CD4-positive, alpha-beta T cell treated with Interleukin-15 for 1 hour (primary cell): Measurements from ENCODE around the gene EDEM2.
"Not testable (repeated sequence)": the region's sequence is repeated elsewhere in the genome, so short reads cannot be mapped to it uniquely, and the experiment has no call there.

Experiments used
- DNase-seq: peaks from one replicate; pipeline ENCODE4 v3.0.0-alpha.2; 2020

The EDEM2 gene

DNA sequence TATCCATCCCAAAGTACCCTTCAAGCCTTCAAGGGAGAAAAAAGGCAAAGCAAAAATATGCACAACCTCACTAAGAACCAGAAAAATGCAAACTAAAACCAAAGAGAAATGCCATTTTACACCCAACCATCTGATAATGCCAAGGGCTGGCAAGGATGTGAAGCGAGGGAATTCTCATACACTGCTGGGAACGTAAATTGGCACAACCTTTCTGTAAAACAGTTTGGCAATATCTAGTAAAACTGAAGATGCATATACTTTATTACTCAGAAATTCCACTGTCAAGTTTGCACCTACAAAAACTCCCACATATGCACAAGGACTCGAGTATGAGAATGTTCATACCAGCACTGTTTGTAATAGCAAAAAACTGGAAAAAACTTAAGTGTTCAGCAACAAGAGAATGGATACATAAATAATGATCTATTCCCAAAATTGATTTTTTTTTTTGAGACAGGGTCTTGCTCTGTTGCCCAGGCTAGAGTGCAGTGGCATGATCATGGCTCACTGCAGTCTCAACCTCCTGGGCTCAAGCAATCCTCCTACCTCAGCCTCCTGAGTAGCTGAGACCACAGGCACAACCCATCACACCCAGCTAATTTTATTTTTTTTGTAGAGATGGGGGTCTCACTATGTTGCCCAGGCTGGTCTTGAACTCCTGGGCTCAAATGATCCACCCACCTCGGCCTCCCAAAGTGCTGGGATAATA, 21.7 kb upstream of the EDEM2 start:
- not testable (repeated sequence) for DNase-seq

DNA sequence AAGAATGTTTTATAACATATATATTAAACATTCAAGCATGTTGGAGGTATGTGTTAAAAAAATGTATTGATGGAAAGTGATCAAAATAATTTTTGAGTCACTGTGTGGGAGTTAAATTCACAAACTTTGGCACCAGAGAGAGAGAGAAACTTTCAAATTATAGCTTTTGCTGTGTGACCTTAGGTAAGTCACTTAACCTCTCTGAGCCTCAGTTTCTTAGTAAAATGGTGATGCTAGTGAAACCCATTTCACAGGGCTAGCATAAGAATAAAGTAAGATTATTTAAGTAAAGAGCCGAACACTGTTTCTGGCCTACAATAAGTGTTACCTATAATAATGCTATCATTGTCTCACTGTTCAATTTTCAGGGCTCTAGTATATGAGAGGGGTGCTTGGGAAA, 20.7 kb upstream of the EDEM2 start:
- no peak for DNase-seq

- no peak for DNase-seq
These were observed 19.2 kb upstream of the EDEM2 start for GRCh38 chr20:35166242-35166830.

GRCh38 chr20:35165221-35166185, 18.4 kb upstream of the EDEM2 start:
- DNase-seq, result no peak

DNA sequence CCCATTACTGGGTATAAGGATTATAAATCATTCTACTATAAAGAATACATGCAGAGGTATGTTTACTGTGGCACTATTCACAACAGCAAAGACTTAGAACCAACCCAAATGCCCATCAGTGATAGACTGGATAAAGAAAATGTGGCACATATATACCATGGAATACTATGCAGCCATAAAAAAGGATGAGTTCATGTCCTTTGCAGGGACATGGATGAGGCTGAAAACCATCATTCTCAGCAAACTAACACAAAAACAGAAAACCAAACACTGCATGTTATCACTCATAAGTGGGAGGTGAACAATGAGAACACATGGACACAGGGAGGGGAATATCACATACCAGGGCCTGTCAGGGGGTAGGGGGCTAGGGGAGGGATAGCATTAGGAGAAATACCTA, 17.4 kb upstream of the EDEM2 start:
- not testable (repeated sequence) for DNase-seq

GRCh38 chr20:35160341-35160740, 13.2 kb upstream of the EDEM2 start:
- DNase-seq, result not testable (repeated sequence)

- DNase-seq, result no peak
These were observed 9.8 kb upstream of the EDEM2 start for GRCh38 chr20:35156978-35157377.

GRCh38 chr20:35155936-35156335, 8.8 kb upstream of the EDEM2 start:
- DNase-seq, result no peak

- no peak for DNase-seq
These were observed 4.6 kb upstream of the EDEM2 start for GRCh38 chr20:35151736-35152135.

DNA sequence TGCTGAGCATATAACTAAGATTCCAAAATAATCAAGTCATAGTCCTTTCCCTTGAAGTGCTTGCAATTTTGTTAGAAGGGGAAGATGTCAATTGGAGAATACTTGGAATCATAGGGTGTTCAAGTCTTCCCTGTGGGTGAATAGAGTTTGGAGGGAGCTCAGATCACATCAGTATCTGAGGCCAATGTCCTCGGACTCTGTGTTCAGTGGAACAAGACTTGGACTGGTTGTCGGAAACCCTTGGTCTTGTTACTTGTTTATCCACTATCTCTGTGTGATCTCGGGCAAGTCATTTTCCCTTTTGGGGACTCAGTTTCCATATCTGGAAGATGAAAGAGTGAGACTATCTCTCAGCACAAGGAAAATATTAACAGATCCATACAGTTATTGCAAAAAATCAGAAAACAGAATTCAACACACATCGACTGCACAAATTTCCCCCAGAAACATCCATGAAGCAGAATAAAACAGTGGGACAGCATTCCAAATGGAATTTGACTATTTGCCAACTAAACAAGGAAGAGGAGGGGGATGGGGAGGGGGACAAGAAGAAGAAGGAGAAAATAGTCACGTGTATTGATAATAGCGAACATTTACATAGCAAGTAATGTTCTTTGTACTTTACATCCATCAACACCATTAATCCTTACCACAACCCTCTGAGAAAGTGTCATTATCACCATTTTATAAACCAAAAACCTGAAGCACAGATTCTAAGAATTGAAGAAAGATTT, 3.9 kb upstream of the EDEM2 start:
- no peak for DNase-seq

- DNase-seq, result peak; percentile 22
These were observed 487 bp upstream of the EDEM2 start for GRCh38 chr20:35147575-35148071.

DNA sequence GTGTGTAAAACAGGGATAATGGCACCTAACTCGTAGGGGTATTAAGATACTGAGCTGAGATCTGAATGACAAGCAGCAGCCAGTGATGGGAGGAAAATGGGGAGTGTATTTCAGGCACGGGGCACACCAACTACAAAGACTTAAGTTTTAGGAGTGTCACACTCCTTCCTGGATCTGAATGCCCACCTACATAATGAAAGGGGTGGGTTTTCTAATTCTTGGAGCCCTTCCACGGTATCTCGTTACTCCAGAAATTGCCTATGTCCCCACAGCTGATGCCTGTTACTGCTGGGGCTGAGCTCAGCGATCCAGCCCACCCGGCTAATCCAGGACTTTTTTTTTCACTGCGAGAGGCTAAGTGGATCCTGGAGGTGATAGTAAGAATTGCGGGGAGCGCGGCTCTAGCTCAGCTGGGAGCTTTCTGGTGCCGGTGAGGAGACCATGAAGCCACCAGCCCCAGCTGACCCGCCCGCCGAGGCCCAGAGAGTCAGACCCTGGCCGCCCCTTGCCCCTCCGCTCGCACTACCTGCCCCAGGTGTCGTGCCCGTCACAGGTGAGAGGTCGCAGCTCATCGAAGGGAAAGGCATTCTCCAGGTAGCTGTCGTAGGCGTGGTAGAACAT, 727 bp downstream of the EDEM2 start:
- no peak for DNase-seq

- no peak for DNase-seq
These were observed 2.0 kb downstream of the EDEM2 start for GRCh38 chr20:35145141-35145564.

GRCh38 chr20:35144694-35145093, 2.4 kb downstream of the EDEM2 start:
- peak; percentile 50 for DNase-seq

- no peak for DNase-seq
These were observed 11.1 kb downstream of the EDEM2 start for GRCh38 chr20:35135867-35136586.

DNA sequence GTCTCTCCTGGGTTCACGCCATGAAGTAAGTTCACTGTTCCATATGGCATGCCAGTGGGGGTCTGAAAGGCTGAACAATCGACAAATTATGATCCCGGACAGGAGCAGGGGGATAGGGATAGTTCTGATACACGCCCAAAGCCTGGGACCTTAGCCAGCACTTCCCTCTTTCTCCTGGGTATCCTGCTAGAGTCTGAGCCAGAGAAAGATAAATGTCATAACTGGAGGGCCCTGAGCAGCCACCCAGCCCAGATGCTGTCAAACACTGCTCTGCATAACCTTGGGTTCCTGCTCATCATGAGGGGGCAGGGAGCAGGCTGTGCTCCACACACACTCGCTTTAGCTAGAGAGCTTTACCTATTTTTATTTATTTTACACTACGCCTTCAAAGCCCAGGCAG, 12.3 kb downstream of the EDEM2 start:
- no peak for DNase-seq

- no peak for DNase-seq
These were observed 12.7 kb downstream of the EDEM2 start for GRCh38 chr20:35134472-35134871.

DNA sequence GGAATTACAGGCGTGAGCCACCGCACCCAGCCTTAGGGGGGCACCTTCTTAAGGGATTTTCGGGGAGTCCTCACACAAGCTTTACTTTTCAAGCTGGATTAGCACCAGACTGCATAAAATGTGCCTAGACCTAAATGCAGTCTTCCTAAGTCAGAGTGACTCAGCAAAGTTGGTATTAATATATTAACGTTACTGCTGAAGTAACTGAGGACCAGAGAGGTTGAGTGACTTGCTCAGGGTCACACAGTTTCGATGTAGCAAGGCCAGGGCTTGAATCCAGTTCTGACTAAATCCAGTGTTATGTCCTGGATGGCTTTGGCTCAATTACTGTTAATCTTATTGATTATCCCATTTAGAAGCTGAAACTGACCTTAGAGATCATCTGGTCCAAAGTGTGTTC, 13.4 kb downstream of the EDEM2 start:
- DNase-seq, result no peak

DNA sequence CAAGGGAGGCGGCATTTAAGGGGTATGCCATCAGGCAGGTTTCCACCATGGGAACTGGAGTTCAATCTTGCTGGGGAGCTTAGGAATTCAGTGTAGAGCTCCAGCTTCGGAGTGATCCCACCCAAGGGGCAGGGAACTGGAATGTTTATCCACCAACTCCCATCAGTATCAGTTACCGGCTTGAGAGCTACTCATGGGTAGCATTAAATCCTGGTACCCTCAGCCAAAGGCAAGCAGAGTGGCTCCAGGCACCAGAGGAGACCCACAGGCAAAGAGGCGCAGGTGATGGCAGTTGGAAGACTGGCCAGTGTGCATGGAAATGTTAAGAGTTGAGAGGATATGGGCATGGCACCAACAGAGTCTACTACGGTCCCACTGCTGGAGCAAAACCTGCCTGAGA, 14.1 kb downstream of the EDEM2 start:
- no peak for DNase-seq

GRCh38 chr20:35131934-35132333, 15.2 kb downstream of the EDEM2 start:
- DNase-seq, result no peak

DNA sequence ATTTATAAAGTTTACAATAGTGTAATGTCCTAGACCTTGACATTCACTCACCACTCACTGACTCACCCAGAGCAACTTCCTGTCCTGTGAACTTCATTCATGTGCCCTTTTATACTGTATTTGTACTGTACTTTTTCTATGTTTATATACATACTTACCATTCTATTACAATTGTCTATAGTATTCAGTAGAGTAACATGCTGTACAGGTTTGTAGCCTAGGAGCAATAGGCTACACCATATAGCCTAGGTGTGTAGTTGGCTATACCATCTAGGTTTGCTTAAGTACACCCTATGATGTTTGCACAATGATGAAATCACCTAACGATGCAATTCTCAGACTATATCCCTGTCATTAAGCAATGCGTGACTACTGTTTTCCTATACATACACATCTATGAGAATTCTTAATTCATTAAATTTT, 17.5 kb downstream of the EDEM2 start:
- no peak for DNase-seq

DNA sequence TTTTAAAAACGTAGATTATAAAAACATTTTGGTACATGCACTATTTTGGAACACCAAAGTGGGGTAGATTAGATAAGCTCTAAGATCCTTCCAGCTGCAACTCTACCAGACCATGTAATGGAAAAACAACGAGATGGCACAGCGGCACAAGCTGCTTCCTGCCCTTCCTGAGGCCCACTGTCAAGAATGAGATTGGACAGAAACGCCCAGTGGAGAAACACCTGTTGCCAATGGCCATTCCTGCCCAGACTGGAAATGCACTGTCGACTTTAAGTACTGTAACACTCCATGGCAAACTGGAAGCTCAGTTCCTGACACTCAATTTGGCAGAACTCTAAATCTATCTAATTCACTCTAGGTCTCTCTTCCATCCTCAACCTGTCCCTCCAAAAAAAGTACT, 21.4 kb downstream of the EDEM2 start:
- DNase-seq, result no peak
